ENCODE measurements around the gene CAMTA1.

The CAMTA1 gene

DNA sequence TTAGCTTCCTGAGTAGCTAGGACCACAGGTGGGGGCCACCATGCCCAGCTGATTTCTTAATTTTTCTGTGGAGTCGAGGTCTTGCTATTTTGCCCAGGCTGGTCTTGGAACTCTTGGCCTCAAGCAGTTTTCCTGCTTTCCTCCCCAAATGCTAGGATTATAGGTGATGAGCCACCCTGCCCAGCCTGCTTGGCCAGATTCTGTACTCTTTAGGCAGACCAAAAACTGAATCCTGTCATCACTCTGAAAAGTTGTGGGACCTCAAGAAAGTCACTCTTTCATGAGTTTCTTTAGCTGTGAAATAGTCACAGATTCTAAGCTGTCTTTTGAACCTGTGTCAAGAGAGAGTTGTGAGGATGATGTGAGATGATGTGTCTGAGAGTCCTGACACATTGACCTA, 105.4 kb downstream of the CAMTA1 start:
- Histone ChIP-seq H3K36me3 (ENCODE audit: control insufficient read depth in 2 of 2, insufficient read depth in 2 of 2, low read length in 2 of 2) (peaks cover 0 to 6% of the 10 kb centered on the region in 2 donors), H3K4me3 (ENCODE audit: low read length in 2 of 2) (no peak overlapping the region), H3K9ac (ENCODE audit: low read length in 2 of 2) (no peak overlapping the region), H3K27me3 (ENCODE audit: control insufficient read depth in 1 of 2, insufficient read depth in 2 of 2, low read length in 2 of 2) (no peaks in the 10 kb centered on the region), H3K4me1 (ENCODE audit: control insufficient read depth, insufficient read depth, low read length) (peaks cover 4% of the 10 kb centered on the region), H3K9me3 (ENCODE audit: control insufficient read depth in 2 of 2, low read length in 2 of 2) (no peaks in the 10 kb centered on the region), H3K27ac (ENCODE audit: low read length) (no peak overlapping the region)

DNA sequence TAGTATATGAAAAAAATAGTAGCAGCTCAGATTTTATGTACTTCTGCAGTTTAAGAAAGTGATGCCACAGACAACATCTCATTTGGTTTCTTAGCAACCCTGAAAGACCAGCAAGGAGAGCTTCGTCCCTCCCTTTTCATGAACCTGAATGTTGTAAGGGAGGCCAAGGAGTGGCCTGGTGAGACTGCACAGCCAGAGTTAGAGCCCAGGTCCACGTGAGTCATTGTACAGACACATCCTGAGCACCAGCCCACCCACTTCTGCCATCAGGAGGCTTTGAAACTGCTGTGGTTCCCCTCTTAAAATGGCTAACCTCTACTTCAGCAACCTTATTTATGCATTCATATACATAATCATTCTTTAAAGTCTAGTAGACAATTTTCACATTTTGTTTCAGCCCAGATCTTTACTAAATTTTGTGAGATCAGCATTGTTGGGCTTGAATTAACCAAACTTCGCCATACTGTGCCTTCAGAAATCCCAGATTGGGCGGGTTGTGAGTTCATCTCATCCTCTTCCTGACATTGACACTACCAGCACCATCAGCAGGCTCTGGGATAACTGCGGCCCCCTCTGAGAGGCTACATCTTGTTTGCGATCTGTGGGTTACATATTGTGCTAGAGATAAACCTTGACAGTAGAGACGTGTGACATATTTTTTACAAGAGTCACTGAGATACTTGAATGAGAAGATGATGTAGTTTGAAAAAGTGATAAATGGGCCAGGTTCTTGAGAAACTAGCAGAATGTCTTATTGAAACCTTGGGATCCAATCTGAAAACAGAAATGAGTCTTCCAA, 106.7 kb downstream of the CAMTA1 start:
- Histone ChIP-seq H3K4me1 (ENCODE audit: control insufficient read depth, insufficient read depth, low read length) (peaks cover 4% of the 10 kb centered on the region), H3K27me3 (ENCODE audit: control insufficient read depth in 1 of 2, insufficient read depth in 2 of 2, low read length in 2 of 2) (no peaks in the 10 kb centered on the region), H3K27ac (ENCODE audit: low read length) (no peak overlapping the region), H3K4me3 (ENCODE audit: low read length in 2 of 2) (no peak overlapping the region), H3K9ac (ENCODE audit: low read length in 2 of 2) (no peak overlapping the region), H3K36me3 (ENCODE audit: control insufficient read depth in 2 of 2, insufficient read depth in 2 of 2, low read length in 2 of 2) (peaks cover 0 to 3% of the 10 kb centered on the region in 2 donors), H3K9me3 (ENCODE audit: control insufficient read depth in 2 of 2, low read length in 2 of 2) (no peaks in the 10 kb centered on the region)

DNA sequence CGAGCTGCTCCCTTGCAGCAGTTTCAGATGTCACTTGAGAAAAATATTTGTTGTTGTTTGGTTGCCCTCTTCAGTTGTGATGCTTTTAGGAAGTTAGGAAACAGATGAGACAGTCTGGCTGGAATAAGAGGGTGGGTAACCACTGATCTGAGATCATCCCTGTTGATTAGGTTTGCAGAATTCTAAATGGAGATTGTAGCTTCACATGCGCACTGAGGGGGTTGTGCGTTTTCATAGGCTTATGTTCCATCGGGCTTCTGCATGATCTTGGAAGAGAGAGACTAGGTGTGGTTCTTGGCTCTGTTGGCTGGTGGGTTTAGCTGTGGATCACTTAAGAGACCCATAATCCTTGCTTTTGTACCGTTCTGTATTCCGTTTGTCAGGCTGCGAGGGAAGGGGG, 108.1 kb downstream of the CAMTA1 start:
- H3K9me3 ChIP-seq (ENCODE audit: control insufficient read depth in 2 of 2, low read length in 2 of 2): no peaks in the 10 kb centered on the region
- no peaks in the 10 kb centered on the region for H3K27me3 ChIP-seq (ENCODE audit: control insufficient read depth in 1 of 2, insufficient read depth in 2 of 2, low read length in 2 of 2)
- H3K36me3 ChIP-seq (ENCODE audit: control insufficient read depth in 2 of 2, insufficient read depth in 2 of 2, low read length in 2 of 2): no peaks in the 10 kb centered on the region
- H3K27ac ChIP-seq (ENCODE audit: low read length): no peak overlapping the region
- H3K9ac ChIP-seq (ENCODE audit: low read length in 2 of 2): no peak overlapping the region
- H3K4me3 ChIP-seq (ENCODE audit: low read length in 2 of 2): no peak overlapping the region
- peaks cover 4% of the 10 kb centered on the region for H3K4me1 ChIP-seq (ENCODE audit: control insufficient read depth, insufficient read depth, low read length)

DNA sequence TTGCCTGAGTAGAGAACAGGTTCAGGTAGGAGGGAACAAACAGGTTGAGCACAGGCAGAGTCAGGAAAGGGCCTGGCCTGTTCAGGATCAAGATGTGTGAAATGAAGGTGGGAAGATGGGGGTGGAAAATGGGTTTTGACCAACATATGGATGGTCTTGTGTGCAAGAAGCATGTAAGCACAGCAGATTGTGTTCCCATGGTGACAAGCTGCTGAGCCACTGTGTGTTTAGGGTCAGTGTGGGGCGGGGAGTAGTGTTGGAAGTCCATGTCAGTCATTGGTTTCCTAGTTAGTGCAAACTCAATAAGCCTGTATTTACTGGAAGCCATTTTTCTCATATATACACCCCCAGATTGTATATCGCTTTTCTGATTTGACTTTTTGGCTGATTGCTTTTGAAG, 111.9 kb downstream of the CAMTA1 start:
- Histone ChIP-seq H3K4me1 (ENCODE audit: control insufficient read depth, insufficient read depth, low read length) (no peaks in the 10 kb centered on the region), H3K9ac (ENCODE audit: low read length in 2 of 2) (no peak overlapping the region), H3K36me3 (ENCODE audit: control insufficient read depth in 2 of 2, insufficient read depth in 2 of 2, low read length in 2 of 2) (no peaks in the 10 kb centered on the region), H3K9me3 (ENCODE audit: control insufficient read depth in 2 of 2, low read length in 2 of 2) (no peaks in the 10 kb centered on the region), H3K27me3 (ENCODE audit: control insufficient read depth in 1 of 2, insufficient read depth in 2 of 2, low read length in 2 of 2) (no peaks in the 10 kb centered on the region), H3K4me3 (ENCODE audit: low read length in 2 of 2) (no peak overlapping the region), H3K27ac (ENCODE audit: low read length) (no peak overlapping the region)

DNA sequence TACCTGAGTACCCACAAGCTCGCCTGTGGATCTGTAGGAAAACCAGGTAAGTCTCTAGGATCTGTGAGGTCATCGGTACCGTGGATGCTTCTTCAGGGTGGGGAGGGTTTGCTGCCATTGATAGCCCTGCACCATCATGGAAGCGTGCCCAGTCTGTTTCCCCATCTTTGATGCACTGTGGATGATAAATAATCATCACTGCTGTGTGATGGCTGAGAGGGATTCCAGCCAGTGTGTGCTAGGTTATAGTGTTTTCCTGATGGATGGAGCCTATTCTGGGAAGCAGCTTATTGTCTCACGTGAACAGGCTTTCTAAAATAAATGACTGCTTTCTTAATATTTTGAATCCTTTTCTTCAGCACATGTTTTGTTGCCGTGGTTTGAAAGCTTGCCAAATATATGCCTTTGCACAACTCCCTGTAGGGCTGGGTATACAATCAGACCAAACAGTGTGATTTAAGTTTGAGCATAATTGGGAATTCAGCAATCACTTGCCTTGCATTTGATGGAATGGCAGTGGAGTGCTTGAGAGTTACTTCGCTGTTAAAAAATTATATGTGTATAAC, 113.8 kb downstream of the CAMTA1 start:
- H3K4me3 ChIP-seq (ENCODE audit: low read length in 2 of 2): no peak overlapping the region
- H3K9me3 ChIP-seq (ENCODE audit: control insufficient read depth in 2 of 2, low read length in 2 of 2): no peaks in the 10 kb centered on the region
- H3K9ac ChIP-seq (ENCODE audit: low read length in 2 of 2): no peak overlapping the region
- H3K27me3 ChIP-seq (ENCODE audit: control insufficient read depth in 1 of 2, insufficient read depth in 2 of 2, low read length in 2 of 2): no peaks in the 10 kb centered on the region
- no peaks in the 10 kb centered on the region for H3K4me1 ChIP-seq (ENCODE audit: control insufficient read depth, insufficient read depth, low read length)
- no peaks in the 10 kb centered on the region for H3K36me3 ChIP-seq (ENCODE audit: control insufficient read depth in 2 of 2, insufficient read depth in 2 of 2, low read length in 2 of 2)
- no peak overlapping the region for H3K27ac ChIP-seq (ENCODE audit: low read length)

DNA sequence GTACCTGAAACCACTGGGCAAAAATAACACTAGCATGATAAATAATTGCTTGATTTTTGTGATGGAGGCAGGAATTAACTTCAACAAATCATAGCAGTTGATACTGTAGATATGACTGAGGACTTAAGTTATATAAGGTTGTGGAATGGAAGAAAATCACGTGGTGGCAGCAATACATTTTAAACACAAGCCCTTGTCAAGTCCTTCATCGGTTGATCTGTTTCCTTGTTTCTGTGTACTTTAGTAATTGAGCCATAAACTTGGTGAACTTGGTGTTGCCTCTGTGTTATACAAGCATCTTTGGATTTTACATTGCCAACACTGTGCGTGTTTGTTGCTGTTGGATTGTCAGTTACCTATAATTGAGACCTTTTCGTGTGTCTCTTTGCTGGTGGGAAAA, 114.4 kb downstream of the CAMTA1 start:
- Histone ChIP-seq H3K4me1 (ENCODE audit: control insufficient read depth, insufficient read depth, low read length) (no peaks in the 10 kb centered on the region), H3K9ac (ENCODE audit: low read length in 2 of 2) (no peak overlapping the region), H3K4me3 (ENCODE audit: low read length in 2 of 2) (no peak overlapping the region), H3K9me3 (ENCODE audit: control insufficient read depth in 2 of 2, low read length in 2 of 2) (no peaks in the 10 kb centered on the region), H3K36me3 (ENCODE audit: control insufficient read depth in 2 of 2, insufficient read depth in 2 of 2, low read length in 2 of 2) (no peaks in the 10 kb centered on the region), H3K27me3 (ENCODE audit: control insufficient read depth in 1 of 2, insufficient read depth in 2 of 2, low read length in 2 of 2) (no peaks in the 10 kb centered on the region), H3K27ac (ENCODE audit: low read length) (no peak overlapping the region)

DNA sequence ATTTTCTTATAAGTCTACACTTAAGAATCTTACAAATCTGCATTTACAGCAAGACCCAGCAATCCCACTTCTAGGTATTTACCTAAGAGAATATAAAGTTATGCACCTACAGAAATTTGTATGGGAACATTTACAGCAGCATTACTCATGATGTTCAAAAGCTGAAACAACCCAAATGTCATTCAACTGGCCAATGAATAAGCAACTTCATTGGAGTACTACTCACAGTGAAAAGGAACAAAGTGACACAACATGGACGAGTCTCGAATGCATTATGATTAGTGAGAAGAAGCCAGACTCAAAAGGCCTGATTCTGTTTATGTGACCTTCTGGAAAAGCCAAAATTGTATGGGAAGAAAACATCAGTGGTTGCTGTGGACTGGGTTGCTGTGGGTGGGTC, 116.9 kb downstream of the CAMTA1 start:
- H3K36me3 ChIP-seq (ENCODE audit: control insufficient read depth in 2 of 2, insufficient read depth in 2 of 2, low read length in 2 of 2): no peaks in the 10 kb centered on the region
- H3K4me3 ChIP-seq (ENCODE audit: low read length in 2 of 2): no peak overlapping the region
- no peaks in the 10 kb centered on the region for H3K27me3 ChIP-seq (ENCODE audit: control insufficient read depth in 1 of 2, insufficient read depth in 2 of 2, low read length in 2 of 2)
- no peaks in the 10 kb centered on the region for H3K9me3 ChIP-seq (ENCODE audit: control insufficient read depth in 2 of 2, low read length in 2 of 2)
- H3K4me1 ChIP-seq (ENCODE audit: control insufficient read depth, insufficient read depth, low read length): no peaks in the 10 kb centered on the region
- no peak overlapping the region for H3K9ac ChIP-seq (ENCODE audit: low read length in 2 of 2)
- H3K27ac ChIP-seq (ENCODE audit: low read length): no peak overlapping the region

DNA sequence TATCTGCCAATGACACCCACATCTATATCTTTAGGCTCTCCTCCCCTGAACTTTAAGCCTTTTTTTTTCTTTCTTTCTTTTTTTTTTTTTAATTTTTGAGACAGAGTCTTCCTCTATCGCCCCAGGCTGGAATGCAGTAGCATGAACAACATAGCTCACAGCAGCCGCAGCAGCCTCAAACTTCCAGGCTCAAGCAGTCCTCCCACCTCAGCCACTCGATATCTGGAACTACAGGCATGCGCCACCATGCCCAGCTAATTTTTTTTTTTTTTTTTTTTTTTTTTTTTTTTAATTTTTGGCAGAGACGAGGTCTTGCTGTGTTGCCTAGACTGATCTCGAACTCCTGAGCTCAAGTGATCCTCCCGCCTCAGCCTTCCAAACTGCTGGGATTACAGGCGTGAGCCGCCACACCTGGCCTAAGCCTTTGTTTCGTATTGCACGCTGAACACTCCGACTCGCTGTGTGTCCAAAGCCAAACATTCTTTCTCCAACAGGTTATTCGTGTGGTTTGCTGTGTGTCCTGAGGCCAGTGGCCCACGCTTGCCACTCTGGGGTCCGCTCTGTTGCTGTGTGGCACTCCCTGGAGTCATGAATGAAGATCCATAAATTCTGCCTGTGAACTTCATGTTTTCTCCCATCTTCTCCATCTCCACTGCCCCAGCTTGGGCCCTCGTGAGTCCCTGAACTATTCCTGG, 119.4 kb downstream of the CAMTA1 start:
- H3K9ac ChIP-seq (ENCODE audit: low read length in 2 of 2): no peak overlapping the region
- H3K36me3 ChIP-seq (ENCODE audit: control insufficient read depth in 2 of 2, insufficient read depth in 2 of 2, low read length in 2 of 2): no peaks in the 10 kb centered on the region
- H3K27ac ChIP-seq (ENCODE audit: low read length): no peak overlapping the region
- no peaks in the 10 kb centered on the region for H3K9me3 ChIP-seq (ENCODE audit: control insufficient read depth in 2 of 2, low read length in 2 of 2)
- H3K27me3 ChIP-seq (ENCODE audit: control insufficient read depth in 1 of 2, insufficient read depth in 2 of 2, low read length in 2 of 2): peaks cover 0 to 6% of the 10 kb centered on the region in 2 donors
- H3K4me3 ChIP-seq (ENCODE audit: low read length in 2 of 2): no peak overlapping the region
- no peaks in the 10 kb centered on the region for H3K4me1 ChIP-seq (ENCODE audit: control insufficient read depth, insufficient read depth, low read length)

DNA sequence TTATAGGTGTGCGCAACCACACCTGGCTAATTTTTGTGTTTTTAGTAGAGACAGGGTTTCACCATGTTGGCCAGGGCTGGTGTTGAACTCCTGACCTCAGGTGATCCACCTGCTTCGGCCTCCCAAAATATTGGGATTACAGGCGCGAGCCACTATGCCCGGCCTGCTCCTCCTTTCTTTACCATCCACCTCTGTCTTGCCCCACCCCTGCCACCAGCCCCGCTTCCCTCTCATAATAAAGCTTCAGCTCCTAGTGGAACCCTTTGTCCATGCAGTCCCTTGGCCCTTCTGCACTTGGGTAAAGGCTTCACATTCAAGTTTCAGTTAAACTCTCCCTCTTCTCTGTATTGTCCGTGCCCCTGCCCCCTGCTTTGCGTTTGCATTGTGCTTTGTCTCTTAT, 120.1 kb downstream of the CAMTA1 start:
- Histone ChIP-seq H3K4me3 (ENCODE audit: low read length in 2 of 2) (no peak overlapping the region), H3K9ac (ENCODE audit: low read length in 2 of 2) (no peak overlapping the region), H3K27ac (ENCODE audit: low read length) (no peak overlapping the region), H3K27me3 (ENCODE audit: control insufficient read depth in 1 of 2, insufficient read depth in 2 of 2, low read length in 2 of 2) (peaks cover 0 to 8% of the 10 kb centered on the region in 2 donors), H3K9me3 (ENCODE audit: control insufficient read depth in 2 of 2, low read length in 2 of 2) (no peaks in the 10 kb centered on the region), H3K36me3 (ENCODE audit: control insufficient read depth in 2 of 2, insufficient read depth in 2 of 2, low read length in 2 of 2) (no peaks in the 10 kb centered on the region), H3K4me1 (ENCODE audit: control insufficient read depth, insufficient read depth, low read length) (no peaks in the 10 kb centered on the region)

DNA sequence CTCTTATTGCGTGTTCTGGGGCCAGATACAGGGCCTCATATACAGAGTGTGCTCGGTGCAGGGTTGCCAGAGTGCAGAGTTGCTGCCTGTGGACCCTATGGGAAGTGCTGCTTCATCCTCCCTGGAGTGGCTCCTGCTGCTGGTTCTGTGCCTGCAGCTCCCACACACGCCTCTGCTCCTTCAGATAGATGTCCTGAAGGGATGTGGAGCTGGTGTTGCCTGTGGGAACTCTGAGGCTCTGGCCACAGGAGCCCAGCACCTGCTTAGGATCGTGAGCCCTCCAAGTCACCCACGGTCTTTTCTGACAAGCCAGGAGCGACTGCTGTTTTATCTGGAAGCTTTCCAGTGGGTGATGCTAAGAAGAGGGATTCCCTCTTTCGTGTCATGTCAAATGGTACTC, 120.5 kb downstream of the CAMTA1 start:
- H3K4me1 ChIP-seq (ENCODE audit: control insufficient read depth, insufficient read depth, low read length): no peaks in the 10 kb centered on the region
- peaks cover 3 to 12% of the 10 kb centered on the region in 2 donors for H3K27me3 ChIP-seq (ENCODE audit: control insufficient read depth in 1 of 2, insufficient read depth in 2 of 2, low read length in 2 of 2)
- no peaks in the 10 kb centered on the region for H3K9me3 ChIP-seq (ENCODE audit: control insufficient read depth in 2 of 2, low read length in 2 of 2)
- no peaks in the 10 kb centered on the region for H3K36me3 ChIP-seq (ENCODE audit: control insufficient read depth in 2 of 2, insufficient read depth in 2 of 2, low read length in 2 of 2)
- no peak overlapping the region for H3K27ac ChIP-seq (ENCODE audit: low read length)
- no peak overlapping the region for H3K4me3 ChIP-seq (ENCODE audit: low read length in 2 of 2)
- H3K9ac ChIP-seq (ENCODE audit: low read length in 2 of 2): no peak overlapping the region

DNA sequence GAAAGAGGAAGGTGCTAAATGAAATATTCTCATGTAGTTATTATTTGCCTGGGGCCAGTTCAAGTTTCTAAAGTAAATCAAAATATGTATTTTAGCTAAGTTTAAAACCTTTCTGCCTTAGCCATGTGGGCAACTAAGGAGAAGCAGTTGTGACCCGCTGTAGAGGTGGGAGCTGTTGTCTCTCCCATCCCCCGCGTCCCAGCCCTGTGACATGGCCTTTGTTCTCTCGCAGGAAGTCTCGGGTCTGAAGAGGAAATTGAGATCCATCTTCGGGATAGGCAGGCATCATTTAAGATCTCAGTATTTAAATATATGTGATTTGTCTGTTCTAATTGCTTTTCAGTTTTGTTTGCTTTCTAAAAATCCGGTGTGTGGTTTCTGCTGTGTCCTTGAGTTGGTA, 121.5 kb downstream of the CAMTA1 start:
- Histone ChIP-seq H3K9ac (ENCODE audit: low read length in 2 of 2) (no peak overlapping the region), H3K27ac (ENCODE audit: low read length) (no peak overlapping the region), H3K36me3 (ENCODE audit: control insufficient read depth in 2 of 2, insufficient read depth in 2 of 2, low read length in 2 of 2) (no peaks in the 10 kb centered on the region), H3K27me3 (ENCODE audit: control insufficient read depth in 1 of 2, insufficient read depth in 2 of 2, low read length in 2 of 2) (peaks cover 10 to 13% of the 10 kb centered on the region in 2 donors), H3K4me1 (ENCODE audit: control insufficient read depth, insufficient read depth, low read length) (peaks cover 8% of the 10 kb centered on the region), H3K9me3 (ENCODE audit: control insufficient read depth in 2 of 2, low read length in 2 of 2) (no peaks in the 10 kb centered on the region), H3K4me3 (ENCODE audit: low read length in 2 of 2) (no peak overlapping the region)
